ENCODE data around the gene MT1H.

Gene MT1H

DNA sequence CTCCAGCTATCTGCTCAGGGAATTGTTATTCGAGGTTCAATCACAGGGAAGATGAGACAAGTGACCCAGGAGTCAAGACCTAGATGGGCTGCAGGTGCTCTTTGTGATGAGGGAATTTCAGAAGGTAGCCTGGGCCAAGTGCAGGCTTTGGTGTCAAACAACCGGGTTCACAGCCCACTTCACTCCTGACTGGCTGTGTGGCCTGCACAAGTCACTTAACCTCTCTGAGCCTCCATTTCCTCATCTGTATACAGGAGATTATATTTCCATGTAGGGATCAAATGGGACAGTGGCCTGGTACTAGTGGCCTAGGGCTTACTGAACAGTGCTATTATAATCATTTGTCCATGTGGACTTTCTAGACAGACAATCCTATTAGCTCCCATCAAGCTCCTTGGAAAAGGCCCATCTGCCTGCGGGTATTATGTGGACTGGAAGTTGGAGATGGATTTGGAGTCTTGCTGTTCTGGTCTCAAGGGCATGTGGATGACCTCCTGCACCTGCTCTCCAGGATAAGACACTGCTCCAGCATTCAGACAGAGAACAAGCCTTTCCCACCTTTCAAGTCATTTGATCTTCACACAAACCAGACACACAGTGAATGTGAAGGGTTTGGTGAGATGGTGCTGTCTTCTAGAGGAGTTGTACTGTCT, 9.6 kb downstream of the MT1H start:
- Histone ChIP-seq H3K9ac (ENCODE audit: low read length in 2 of 2) (no peak overlapping the region), H3K9me3 (ENCODE audit: control insufficient read depth in 2 of 2, low read length in 2 of 2) (no peaks in the 10 kb centered on the region), H3K27me3 (ENCODE audit: control insufficient read depth in 1 of 2, insufficient read depth in 2 of 2, low read length in 2 of 2) (peaks cover 13 to 20% of the 10 kb centered on the region in 2 donors), H3K27ac (ENCODE audit: low read length) (no peak overlapping the region), H3K4me1 (ENCODE audit: control insufficient read depth, insufficient read depth, low read length) (peaks cover 25% of the 10 kb centered on the region), H3K36me3 (ENCODE audit: control insufficient read depth in 2 of 2, insufficient read depth in 2 of 2, low read length in 2 of 2) (no peaks in the 10 kb centered on the region), H3K4me3 (ENCODE audit: low read length in 2 of 2) (no peak overlapping the region)

DNA sequence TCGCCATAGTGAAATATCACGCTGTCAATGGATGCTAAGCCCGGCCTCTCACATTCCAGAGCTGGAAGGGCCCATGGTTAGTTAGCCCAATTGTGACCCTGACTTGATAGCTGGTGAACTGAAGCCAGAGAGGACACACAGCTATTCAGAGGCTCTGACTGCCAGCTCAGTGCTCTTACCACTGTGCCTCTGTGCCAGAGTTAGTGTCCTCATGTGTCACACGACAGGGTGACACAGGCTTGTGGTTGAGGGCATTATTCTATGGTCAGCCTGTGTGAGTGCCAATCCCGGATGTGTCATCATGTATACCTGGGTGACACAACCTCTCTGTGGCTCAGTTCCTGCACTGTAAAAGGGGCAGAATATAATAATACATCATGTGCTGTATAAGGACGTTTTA, 10.2 kb downstream of the MT1H start:
- no peak overlapping the region for H3K27ac ChIP-seq (ENCODE audit: low read length)
- H3K27me3 ChIP-seq (ENCODE audit: control insufficient read depth in 1 of 2, insufficient read depth in 2 of 2, low read length in 2 of 2), result peaks cover 13 to 19% of the 10 kb centered on the region in 2 donors
- H3K36me3 ChIP-seq (ENCODE audit: control insufficient read depth in 2 of 2, insufficient read depth in 2 of 2, low read length in 2 of 2), result no peaks in the 10 kb centered on the region
- H3K4me1 ChIP-seq (ENCODE audit: control insufficient read depth, insufficient read depth, low read length), result peaks cover 29% of the 10 kb centered on the region
- H3K4me3 ChIP-seq (ENCODE audit: low read length in 2 of 2), result no peak overlapping the region
- no peaks in the 10 kb centered on the region for H3K9me3 ChIP-seq (ENCODE audit: control insufficient read depth in 2 of 2, low read length in 2 of 2)
- no peak overlapping the region for H3K9ac ChIP-seq (ENCODE audit: low read length in 2 of 2)

DNA sequence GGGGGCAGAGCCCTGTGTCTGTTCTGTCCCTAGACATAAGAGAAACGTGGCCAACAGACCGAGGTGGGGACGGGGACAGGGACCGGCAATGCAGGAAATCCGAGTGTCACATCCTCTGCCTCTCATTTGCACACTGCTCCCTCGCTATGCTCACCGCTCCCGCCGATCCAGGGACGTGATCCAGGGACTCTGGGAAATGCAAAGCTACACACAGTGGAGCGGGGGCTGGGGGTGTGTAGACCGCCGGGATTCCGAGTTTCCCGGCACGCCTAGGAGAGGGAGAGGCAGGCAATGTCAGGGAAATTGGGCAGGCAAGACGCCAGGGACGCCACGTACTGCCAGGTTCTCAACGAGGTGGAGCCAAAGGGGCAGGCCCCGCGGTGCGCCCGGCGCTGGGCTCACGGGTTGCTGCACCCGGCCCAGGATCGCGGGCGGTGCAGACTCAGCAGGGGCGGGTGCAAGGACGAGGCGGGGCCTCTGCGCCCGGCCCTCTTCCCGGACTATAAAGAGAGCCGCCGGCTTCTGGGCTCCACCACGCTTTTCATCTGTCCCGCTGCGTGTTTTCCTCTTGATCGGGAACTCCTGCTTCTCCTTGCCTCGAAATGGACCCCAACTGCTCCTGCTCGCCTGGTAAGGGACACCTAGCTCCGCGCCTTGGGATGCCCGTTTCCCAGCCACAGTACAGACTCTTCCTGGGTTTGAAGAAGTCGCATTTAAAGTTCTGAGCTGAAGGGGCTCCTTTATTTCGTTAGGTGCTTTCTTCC, 12.5 kb downstream of the MT1H start, which contains the start of gene MT1X:
Gene MT1X (plus strand): TSS at position 532 of the 764 bp plus-strand sequence. CDS start 71 bp downstream, at position 603.
- Histone ChIP-seq H3K27me3 (ENCODE audit: control insufficient read depth in 1 of 2, insufficient read depth in 2 of 2, low read length in 2 of 2) (no peaks in the 10 kb centered on the region), H3K9me3 (ENCODE audit: control insufficient read depth in 2 of 2, low read length in 2 of 2) (peaks cover 0 to 4% of the 10 kb centered on the region in 2 donors), H3K27ac (ENCODE audit: low read length) (peak within 1 kb of the TSS; percentile 77), H3K36me3 (ENCODE audit: control insufficient read depth in 2 of 2, insufficient read depth in 2 of 2, low read length in 2 of 2) (no peaks in the 10 kb centered on the region), H3K4me1 (ENCODE audit: control insufficient read depth, insufficient read depth, low read length) (peaks cover 30% of the 10 kb centered on the region), H3K9ac (ENCODE audit: low read length in 2 of 2) (peak within 1 kb of the TSS; percentile 93 to 94), H3K4me3 (ENCODE audit: low read length in 2 of 2) (peak within 1 kb of the TSS; percentile 89 to 91)

DNA sequence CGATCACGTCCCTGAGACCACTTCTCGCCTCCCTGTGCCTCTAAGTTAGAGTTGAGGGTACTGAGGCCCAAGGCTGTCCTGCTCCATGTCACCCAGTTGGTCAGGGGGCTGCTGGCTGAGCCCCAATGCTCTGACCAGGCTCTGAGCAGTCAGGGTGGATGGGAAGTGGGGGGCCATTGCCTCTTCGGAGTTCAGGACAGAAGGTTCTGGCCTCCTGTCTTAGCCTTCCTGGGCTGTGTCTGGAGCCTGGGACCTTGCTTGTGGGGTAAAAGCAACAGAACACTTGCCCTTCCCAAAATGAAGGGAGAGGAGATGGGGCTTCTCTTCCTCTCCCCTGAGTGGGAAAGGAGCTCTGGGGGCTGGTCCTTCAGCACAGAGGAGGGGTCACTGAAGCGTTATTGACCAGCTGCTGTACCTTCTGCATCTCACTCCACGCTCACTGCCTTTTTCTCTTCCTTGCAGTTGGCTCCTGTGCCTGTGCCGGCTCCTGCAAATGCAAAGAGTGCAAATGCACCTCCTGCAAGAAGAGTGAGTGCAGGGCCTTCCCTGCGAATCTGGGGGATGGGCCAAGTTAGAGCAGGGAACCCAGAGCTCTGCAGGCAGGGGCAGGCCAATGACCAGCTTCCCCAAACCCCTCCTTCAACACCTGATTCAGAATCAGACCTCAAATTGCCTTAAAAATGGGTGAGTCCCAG, 13.2 kb downstream of the MT1H start:
- H3K4me3 ChIP-seq (ENCODE audit: low read length in 2 of 2), result peak overlapping the region; percentile 89 to 91
- peak overlapping the region; percentile 77 for H3K27ac ChIP-seq (ENCODE audit: low read length)
- H3K27me3 ChIP-seq (ENCODE audit: control insufficient read depth in 1 of 2, insufficient read depth in 2 of 2, low read length in 2 of 2), result no peaks in the 10 kb centered on the region
- H3K36me3 ChIP-seq (ENCODE audit: control insufficient read depth in 2 of 2, insufficient read depth in 2 of 2, low read length in 2 of 2), result no peaks in the 10 kb centered on the region
- peak overlapping the region; percentile 93 to 94 for H3K9ac ChIP-seq (ENCODE audit: low read length in 2 of 2)
- peaks cover 2 to 4% of the 10 kb centered on the region in 2 donors for H3K9me3 ChIP-seq (ENCODE audit: control insufficient read depth in 2 of 2, low read length in 2 of 2)
- H3K4me1 ChIP-seq (ENCODE audit: control insufficient read depth, insufficient read depth, low read length), result peaks cover 30% of the 10 kb centered on the region

DNA sequence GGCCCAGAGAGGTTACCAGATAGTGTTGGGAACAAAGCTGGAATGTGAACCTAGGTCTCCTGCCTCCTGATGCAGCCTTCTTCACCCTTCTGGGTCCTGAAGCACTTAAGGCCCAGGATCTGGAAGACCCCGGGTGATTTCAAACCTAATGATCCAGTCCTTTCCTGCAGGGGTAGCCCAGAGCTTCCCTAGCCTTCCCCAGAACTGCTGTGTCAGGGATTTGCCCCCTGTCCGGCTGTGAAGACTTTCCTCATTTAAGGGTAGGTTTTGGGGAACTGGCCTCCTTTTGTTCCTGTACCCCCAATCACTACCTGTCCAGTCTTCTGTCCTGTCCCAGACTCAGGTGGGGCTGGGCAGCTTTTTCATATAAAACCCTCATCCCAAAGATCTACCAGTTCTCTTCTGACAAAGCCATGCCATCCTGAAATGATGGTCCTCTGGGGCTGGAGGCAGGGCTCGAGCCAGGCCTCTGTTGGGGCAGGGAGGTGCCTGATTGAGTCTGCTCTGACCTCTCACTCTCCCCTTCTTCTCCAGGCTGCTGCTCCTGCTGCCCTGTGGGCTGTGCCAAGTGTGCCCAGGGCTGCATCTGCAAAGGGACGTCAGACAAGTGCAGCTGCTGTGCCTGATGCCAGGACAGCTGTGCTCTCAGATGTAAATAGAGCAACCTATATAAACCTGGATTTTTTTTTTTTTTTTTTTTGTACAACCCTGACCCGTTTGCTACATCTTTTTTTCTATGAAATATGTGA, 14.0 kb downstream of the MT1H start:
- Histone ChIP-seq H3K9ac (ENCODE audit: low read length in 2 of 2) (peak overlapping the region; percentile 93 to 94), H3K9me3 (ENCODE audit: control insufficient read depth in 2 of 2, low read length in 2 of 2) (peaks cover 2 to 4% of the 10 kb centered on the region in 2 donors), H3K4me1 (ENCODE audit: control insufficient read depth, insufficient read depth, low read length) (peaks cover 30% of the 10 kb centered on the region), H3K36me3 (ENCODE audit: control insufficient read depth in 2 of 2, insufficient read depth in 2 of 2, low read length in 2 of 2) (no peaks in the 10 kb centered on the region), H3K4me3 (ENCODE audit: low read length in 2 of 2) (peak overlapping the region; percentile 89 to 91), H3K27ac (ENCODE audit: low read length) (peak overlapping the region; percentile 77), H3K27me3 (ENCODE audit: control insufficient read depth in 1 of 2, insufficient read depth in 2 of 2, low read length in 2 of 2) (no peaks in the 10 kb centered on the region)

DNA sequence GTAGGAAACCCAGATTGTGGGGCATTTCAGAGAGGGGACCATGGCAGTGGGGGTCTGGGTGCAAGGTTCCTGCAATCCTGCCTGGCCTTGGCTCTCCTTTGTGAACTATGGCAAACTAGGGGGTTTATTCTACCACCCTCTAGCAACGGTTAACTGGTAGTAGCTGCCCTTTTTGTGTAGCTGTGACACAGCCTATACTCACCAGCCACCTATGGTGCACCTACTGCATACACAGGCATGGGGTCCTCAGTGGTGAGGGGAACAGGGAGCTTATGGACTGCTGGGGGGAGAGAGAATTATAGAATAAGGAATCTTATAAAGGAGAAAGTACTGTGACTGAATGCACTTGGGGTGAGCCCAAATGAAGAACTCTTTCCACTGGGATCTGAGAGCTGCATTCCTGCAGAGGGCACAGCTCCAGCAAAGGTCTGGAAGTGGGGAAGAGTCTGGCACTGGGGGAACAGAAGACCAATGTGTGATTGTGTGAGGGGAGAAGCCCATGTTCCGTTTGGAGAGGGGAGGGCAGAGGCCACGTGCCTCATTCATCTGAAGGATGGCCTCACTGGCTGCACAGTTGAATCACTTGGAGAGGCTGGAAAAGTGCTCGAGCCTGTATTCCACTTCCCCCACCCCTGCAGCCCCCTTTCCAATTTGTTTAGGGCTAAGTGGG, 14.8 kb downstream of the MT1H start:
- H3K9ac ChIP-seq (ENCODE audit: low read length in 2 of 2), result no peak overlapping the region
- H3K36me3 ChIP-seq (ENCODE audit: control insufficient read depth in 2 of 2, insufficient read depth in 2 of 2, low read length in 2 of 2), result no peaks in the 10 kb centered on the region
- H3K4me3 ChIP-seq (ENCODE audit: low read length in 2 of 2), result peak overlapping the region in 1 of 2 donors; percentile 29
- peaks cover 2 to 4% of the 10 kb centered on the region in 2 donors for H3K9me3 ChIP-seq (ENCODE audit: control insufficient read depth in 2 of 2, low read length in 2 of 2)
- H3K27ac ChIP-seq (ENCODE audit: low read length), result peak overlapping the region; percentile 53
- peaks cover 30% of the 10 kb centered on the region for H3K4me1 ChIP-seq (ENCODE audit: control insufficient read depth, insufficient read depth, low read length)
- no peaks in the 10 kb centered on the region for H3K27me3 ChIP-seq (ENCODE audit: control insufficient read depth in 1 of 2, insufficient read depth in 2 of 2, low read length in 2 of 2)

DNA sequence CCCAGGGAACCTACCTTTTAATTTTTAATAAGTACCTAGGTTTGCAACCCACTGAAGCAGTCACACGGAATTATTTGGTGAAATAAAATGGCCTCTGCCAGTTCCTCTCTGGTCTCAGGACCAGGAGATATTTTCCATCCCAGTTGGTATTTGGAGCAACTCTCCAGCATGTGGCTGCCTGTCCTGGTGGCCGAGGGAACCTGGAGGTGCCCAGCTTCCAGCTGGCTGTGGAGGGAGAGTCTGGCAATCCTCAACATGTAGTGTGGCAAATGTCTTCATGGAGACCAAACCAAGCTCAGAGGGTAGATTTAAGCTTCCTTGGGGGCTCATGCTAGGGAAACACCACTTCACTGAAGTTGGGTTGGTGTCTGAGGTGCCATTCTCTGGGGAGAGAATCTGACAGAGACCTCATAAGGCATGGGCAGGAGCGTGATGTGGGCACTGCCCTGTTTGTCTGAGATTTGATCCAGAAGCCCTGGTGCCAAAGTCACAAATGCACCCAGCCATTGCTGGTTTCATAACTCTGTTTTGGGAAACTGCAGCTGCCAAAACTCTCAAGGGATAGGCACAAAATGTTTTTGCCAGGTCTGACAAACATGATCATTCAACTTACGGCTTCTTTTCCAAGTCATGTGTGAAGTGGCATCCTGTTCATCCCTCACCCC, 15.4 kb downstream of the MT1H start:
- Histone ChIP-seq H3K36me3 (ENCODE audit: control insufficient read depth in 2 of 2, insufficient read depth in 2 of 2, low read length in 2 of 2) (no peaks in the 10 kb centered on the region), H3K27ac (ENCODE audit: low read length) (peak overlapping the region; percentile 53), H3K27me3 (ENCODE audit: control insufficient read depth in 1 of 2, insufficient read depth in 2 of 2, low read length in 2 of 2) (no peaks in the 10 kb centered on the region), H3K4me1 (ENCODE audit: control insufficient read depth, insufficient read depth, low read length) (peaks cover 30% of the 10 kb centered on the region), H3K4me3 (ENCODE audit: low read length in 2 of 2) (peak overlapping the region in 1 of 2 donors; percentile 29), H3K9ac (ENCODE audit: low read length in 2 of 2) (peak overlapping the region in 1 of 2 donors; percentile 36), H3K9me3 (ENCODE audit: control insufficient read depth in 2 of 2, low read length in 2 of 2) (peaks cover 2 to 4% of the 10 kb centered on the region in 2 donors)

DNA sequence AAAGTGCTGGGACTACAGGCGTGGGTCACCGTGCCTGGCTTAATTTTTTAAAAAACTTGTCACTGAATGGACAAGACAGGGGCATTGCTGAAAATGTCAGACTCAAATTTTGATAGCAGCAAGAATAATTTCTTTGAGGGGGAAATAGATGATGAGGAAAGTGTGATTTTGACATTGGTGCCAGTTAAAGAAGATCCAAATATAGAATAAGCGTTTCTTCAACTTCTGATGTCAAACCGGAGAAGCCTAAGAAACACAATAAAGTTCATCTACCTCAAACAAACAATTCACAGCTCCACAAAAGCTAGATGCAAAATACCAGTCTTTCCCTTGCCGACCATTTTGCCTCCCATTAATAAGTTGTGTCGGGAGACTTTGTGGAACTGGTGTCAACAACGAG, 17.1 kb downstream of the MT1H start:
- peaks cover 28% of the 10 kb centered on the region for H3K4me1 ChIP-seq (ENCODE audit: control insufficient read depth, insufficient read depth, low read length)
- no peaks in the 10 kb centered on the region for H3K27me3 ChIP-seq (ENCODE audit: control insufficient read depth in 1 of 2, insufficient read depth in 2 of 2, low read length in 2 of 2)
- no peak overlapping the region for H3K27ac ChIP-seq (ENCODE audit: low read length)
- peaks cover 2 to 4% of the 10 kb centered on the region in 2 donors for H3K9me3 ChIP-seq (ENCODE audit: control insufficient read depth in 2 of 2, low read length in 2 of 2)
- H3K9ac ChIP-seq (ENCODE audit: low read length in 2 of 2), result no peak overlapping the region
- no peaks in the 10 kb centered on the region for H3K36me3 ChIP-seq (ENCODE audit: control insufficient read depth in 2 of 2, insufficient read depth in 2 of 2, low read length in 2 of 2)
- H3K4me3 ChIP-seq (ENCODE audit: low read length in 2 of 2), result no peak overlapping the region

DNA sequence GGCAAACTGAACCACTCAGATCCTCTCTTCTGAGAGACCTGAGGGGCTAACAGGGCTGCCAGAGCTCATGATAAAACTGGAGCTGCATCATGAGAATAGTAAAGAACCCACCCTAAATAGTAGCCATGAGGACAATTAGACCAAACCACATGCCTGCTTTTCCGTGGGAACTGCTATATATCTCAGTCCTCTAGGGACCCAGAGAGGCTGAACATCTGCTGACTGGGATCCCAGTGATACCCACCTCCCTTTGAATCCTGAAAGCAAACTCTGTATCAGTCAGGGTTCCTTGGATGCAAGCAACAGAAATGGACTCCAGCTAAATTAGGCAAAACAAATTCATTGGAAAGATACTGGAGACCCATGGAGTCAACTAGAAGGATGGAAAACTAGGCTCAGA, 19.1 kb downstream of the MT1H start:
- no peaks in the 10 kb centered on the region for H3K36me3 ChIP-seq (ENCODE audit: control insufficient read depth in 2 of 2, insufficient read depth in 2 of 2, low read length in 2 of 2)
- H3K9ac ChIP-seq (ENCODE audit: low read length in 2 of 2), result no peak overlapping the region
- H3K27me3 ChIP-seq (ENCODE audit: control insufficient read depth in 1 of 2, insufficient read depth in 2 of 2, low read length in 2 of 2), result no peaks in the 10 kb centered on the region
- H3K9me3 ChIP-seq (ENCODE audit: control insufficient read depth in 2 of 2, low read length in 2 of 2), result peaks cover 2 to 4% of the 10 kb centered on the region in 2 donors
- no peak overlapping the region for H3K4me3 ChIP-seq (ENCODE audit: low read length in 2 of 2)
- no peak overlapping the region for H3K27ac ChIP-seq (ENCODE audit: low read length)
- peaks cover 12% of the 10 kb centered on the region for H3K4me1 ChIP-seq (ENCODE audit: control insufficient read depth, insufficient read depth, low read length)

Measured in stomach smooth muscle (tissue), 2 donors.